Left ventricle myocardium inferior (tissue), 1 donor: ENCODE data around the gene PTCH2. TPM values are rescaled to one million over a fixed set of nuclear protein-coding genes. Genes with fewer than 3 reads are reported as not detected.

Source experiments
- DNase-seq: peaks from one replicate; pipeline ENCODE4 v3.0.0-alpha.2; 2020
- H3K27ac ChIP-seq: fragments of 200-600 bp; replicated peaks from 2 replicates; pipeline ENCODE4 v1.8.0; 2021
- H3K27me3 ChIP-seq: fragments of 200-600 bp; 2 replicates; pipeline ENCODE4 v1.8.0; 2021; ENCODE audit warnings: low read depth
- H3K36me3 ChIP-seq: fragments of 200-600 bp; 2 replicates; pipeline ENCODE4 v1.8.0; 2021
- H3K4me1 ChIP-seq: fragments of 200-600 bp; 2 replicates; pipeline ENCODE4 v1.8.0; 2021
- H3K4me3 ChIP-seq: fragments of 200-600 bp; 2 replicates; pipeline ENCODE4 v1.8.0; 2021; ENCODE audit warnings: mild to moderate bottlenecking, moderate library complexity
- H3K9me3 ChIP-seq: fragments of 200-600 bp; replicated peaks from 2 replicates; pipeline ENCODE4 v1.8.0; 2021
- CTCF ChIP-seq: fragments of 200-600 bp; IDR thresholded peaks from 2 replicates; pipeline ENCODE4 v1.8.0; 2021; ENCODE audit warnings: antibody characterized with exemption, mild to moderate bottlenecking, borderline replicate concordance
- intact Hi-C: fragments of 100-400 bp; cut with micrococcal nuclease; formaldehyde crosslinking; loops from one replicate; pipeline ENCODE4 v1.11.0; 2022
- long read RNA-seq: library from polyadenylated mRNA; unstranded; transcript quantifications from one replicate; pipeline ENCODE4 v2.0.0, GENCODE V29; 2021
- total RNA-seq: library from RNA; stranded (reverse); fragmentation: NEBNext Ultra II Directional; extraction: Animal tissue kit (Norgen Biotek cat#: 25700); gene quantifications from one replicate; pipeline ENCODE4 v1.2.1, GENCODE V29; 2021
- donor health status: DM: no; HTN: yes; CAD: no; lungs with severe emphysema.

PTCH2 gene
- total RNA-seq, result 0.25 TPM
- long read RNA-seq, result 0 reads

- DNase-seq, result peak; percentile 74
- intact Hi-C loops, result no loop called here
- Histone ChIP-seq H3K4me1 (peaks cover 11% of the 10 kb centered on the region), H3K27ac (peak within 1 kb of the TSS; percentile 50), H3K4me3 (peak within 1 kb of the TSS; percentile 70), H3K27me3 (no peaks in the 10 kb centered on the region), H3K36me3 (no peaks in the 10 kb centered on the region), H3K9me3 (no peaks in the 10 kb centered on the region)
- no peak for TF ChIP-seq CTCF
These were observed at the start of gene PTCH2 for GRCh38 chr1:44842862-44843655. TSS of gene PTCH2 (minus strand) at chr1:44843253. CDS start at chr1:44842932, 321 bp downstream.

- no peak for DNase-seq
- TF ChIP-seq CTCF, result no peak
- Histone ChIP-seq H3K27ac (no peak overlapping the region), H3K36me3 (peaks cover 12% of the 10 kb centered on the region), H3K4me3 (no peak overlapping the region), H3K4me1 (peaks cover 3% of the 10 kb centered on the region), H3K9me3 (no peaks in the 10 kb centered on the region), H3K27me3 (no peaks in the 10 kb centered on the region)
- intact Hi-C loops, result no loop called here
These were observed 47.0 kb upstream of the PTCH2 start for GRCh38 chr1:44890007-44890406.

GRCh38 chr1:44885406-44885805, 42.4 kb upstream of the PTCH2 start:
- intact Hi-C loops, result no loop called here

GRCh38 chr1:44884746-44885145, 41.7 kb upstream of the PTCH2 start:
- H3K9me3 ChIP-seq, result no peaks in the 10 kb centered on the region
- DNase-seq, result peak; percentile 21
- no peak overlapping the region for H3K4me3 ChIP-seq
- peaks cover 12% of the 10 kb centered on the region for H3K4me1 ChIP-seq
- peaks cover 24% of the 10 kb centered on the region for H3K36me3 ChIP-seq
- TF ChIP-seq CTCF, result no peak
- intact Hi-C loops, result no loop called here
- H3K27ac ChIP-seq, result peak overlapping the region; percentile 21
- H3K27me3 ChIP-seq, result no peaks in the 10 kb centered on the region

More at GRCh38 chr1:44885406-44885805, 42.4 kb upstream of the PTCH2 start:
- Histone ChIP-seq H3K27ac (no peak overlapping the region), H3K4me3 (no peak overlapping the region), H3K9me3 (no peaks in the 10 kb centered on the region), H3K27me3 (no peaks in the 10 kb centered on the region), H3K36me3 (peaks cover 24% of the 10 kb centered on the region), H3K4me1 (peaks cover 12% of the 10 kb centered on the region)
- no peak for TF ChIP-seq CTCF
- no peak for DNase-seq

GRCh38 chr1:44881011-44881632, 38.1 kb upstream of the PTCH2 start:
- DNase-seq, result no peak
- no peak for TF ChIP-seq CTCF
- peak overlapping the region; percentile 22 for H3K27ac ChIP-seq
- intact Hi-C loops, result no loop called here
- no peaks in the 10 kb centered on the region for H3K9me3 ChIP-seq
- no peak overlapping the region for H3K4me3 ChIP-seq
- H3K27me3 ChIP-seq, result no peaks in the 10 kb centered on the region
- H3K4me1 ChIP-seq, result peaks cover 12% of the 10 kb centered on the region
- peaks cover 45% of the 10 kb centered on the region for H3K36me3 ChIP-seq
